GM19099 (cell line): ENCODE data around the gene CAMTA1.

Experiments used
- POLR2A ChIP-seq: IDR thresholded peaks from 3 replicates; pipeline ENCODE4 v1.6.1; 2011; ENCODE audit warnings: low read depth; ENCODE audit not compliant: insufficient read length; ENCODE audit errors: extremely low read depth

Gene CAMTA1

DNA sequence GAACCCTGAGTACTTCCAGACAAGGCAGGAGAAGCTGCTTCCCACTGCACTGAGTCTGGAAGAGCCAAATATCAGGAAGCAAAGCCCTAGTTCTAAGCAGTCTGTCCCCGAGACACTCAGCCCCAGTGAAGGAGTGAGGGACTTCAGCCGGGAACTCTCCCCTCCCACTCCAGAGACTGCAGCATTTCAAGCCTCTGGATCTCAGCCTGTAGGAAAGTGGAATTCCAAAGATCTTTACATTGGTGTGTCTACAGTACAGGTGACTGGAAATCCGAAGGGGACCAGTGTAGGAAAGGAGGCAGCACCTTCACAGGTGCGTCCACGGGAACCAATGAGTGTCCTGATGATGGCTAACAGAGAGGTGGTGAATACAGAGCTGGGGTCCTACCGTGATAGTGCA, 952.8 kb downstream of the CAMTA1 start:
- no peak for TF ChIP-seq POLR2A

- no peak for TF ChIP-seq POLR2A
Observed at GRCh38 chr1:7743346-7743745, 958.1 kb downstream of the CAMTA1 start.

DNA sequence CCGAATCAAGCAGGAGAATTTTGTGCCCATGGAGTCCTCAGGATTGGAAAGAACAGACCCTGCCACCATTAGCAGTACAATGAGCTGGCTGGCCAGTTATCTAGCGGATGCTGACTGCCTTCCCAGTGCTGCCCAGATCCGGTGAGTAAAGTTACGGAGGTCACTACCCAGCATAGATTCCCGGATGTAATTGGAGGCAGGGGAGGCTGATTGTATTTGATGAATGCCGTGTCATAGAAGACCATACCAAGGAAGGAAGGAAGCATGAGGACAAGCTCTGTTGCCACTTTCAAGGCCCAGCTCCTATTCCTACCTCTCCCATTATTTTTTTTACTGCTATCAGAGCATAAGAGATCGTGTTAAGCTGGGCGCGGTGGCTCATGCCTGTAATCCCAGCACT, 959.6 kb downstream of the CAMTA1 start:
- TF ChIP-seq POLR2A, result no peak

DNA sequence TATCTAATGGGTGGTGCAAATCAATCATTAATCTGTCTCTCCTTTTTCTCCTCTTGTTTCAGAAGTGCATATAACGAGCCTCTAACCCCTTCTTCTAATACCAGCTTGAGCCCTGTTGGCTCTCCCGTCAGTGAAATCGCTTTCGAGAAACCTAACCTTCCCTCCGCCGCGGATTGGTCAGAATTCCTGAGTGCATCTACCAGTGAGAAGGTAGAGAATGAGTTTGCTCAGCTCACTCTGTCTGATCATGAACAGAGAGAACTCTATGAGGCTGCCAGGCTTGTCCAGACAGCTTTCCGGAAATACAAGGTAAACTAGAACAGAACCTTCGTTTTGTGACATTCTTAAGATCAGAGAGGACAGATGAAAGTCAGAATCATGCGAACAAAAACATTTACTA, 960.5 kb downstream of the CAMTA1 start:
- no peak for TF ChIP-seq POLR2A

GRCh38 chr1:7747605-7748004, 962.4 kb downstream of the CAMTA1 start:
- TF ChIP-seq POLR2A, result no peak

DNA sequence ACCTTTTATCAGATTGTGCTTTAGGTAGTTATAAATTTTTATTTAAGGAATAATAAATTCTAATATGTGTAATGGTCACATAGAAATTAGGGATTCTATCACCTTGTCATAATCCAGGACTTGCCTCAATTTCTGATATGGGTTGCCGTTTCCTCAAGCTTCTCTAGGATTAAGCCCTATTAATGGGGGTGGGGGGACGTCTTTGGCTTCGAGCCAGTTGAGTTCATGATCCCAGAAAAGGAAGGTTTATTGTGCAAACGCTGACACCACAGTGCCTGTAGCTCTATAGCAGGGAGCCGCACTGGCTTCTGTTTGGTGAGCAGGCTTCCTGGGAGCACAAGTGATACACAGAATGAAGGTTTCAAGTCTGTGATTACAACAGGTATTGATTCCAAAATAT, 963.9 kb downstream of the CAMTA1 start:
- no peak for TF ChIP-seq POLR2A

DNA sequence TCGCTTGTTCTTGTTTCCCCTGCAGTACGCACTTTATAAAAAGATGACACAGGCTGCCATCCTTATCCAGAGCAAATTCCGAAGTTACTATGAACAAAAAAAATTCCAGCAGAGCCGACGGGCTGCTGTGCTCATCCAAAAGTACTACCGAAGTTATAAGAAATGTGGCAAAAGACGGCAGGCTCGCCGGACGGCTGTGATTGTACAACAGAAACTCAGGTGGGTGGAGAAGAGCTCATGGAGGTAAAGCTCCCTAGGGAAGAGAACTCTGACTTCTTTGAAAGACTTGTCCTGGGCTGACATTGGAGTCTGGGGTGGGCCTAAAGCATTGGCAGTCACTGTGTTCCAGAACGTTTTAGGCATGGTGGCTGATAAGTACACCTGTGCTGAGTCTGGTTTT, 965.9 kb downstream of the CAMTA1 start:
- no peak for TF ChIP-seq POLR2A

GRCh38 chr1:7752512-7753417, 967.5 kb downstream of the CAMTA1 start:
- TF ChIP-seq POLR2A, result no peak

DNA sequence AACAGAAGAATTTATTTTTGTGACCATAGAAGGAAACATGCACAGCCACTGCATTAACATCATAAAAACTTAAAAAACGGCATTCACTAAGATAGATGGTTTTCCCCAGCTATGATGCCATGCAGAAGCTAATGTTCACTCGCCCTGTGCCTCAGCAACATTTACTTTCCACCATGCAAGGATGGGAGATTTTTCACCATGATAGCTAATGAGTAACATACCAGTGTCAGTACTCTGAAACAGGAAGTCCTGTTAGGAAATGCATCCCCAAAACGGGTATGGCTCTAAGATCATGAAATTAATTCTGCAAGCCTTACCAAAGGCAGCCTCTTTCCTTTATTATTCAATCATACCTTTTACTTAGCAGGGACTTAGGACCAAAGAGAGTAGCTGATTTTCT, 968.4 kb downstream of the CAMTA1 start:
- TF ChIP-seq POLR2A, result no peak

DNA sequence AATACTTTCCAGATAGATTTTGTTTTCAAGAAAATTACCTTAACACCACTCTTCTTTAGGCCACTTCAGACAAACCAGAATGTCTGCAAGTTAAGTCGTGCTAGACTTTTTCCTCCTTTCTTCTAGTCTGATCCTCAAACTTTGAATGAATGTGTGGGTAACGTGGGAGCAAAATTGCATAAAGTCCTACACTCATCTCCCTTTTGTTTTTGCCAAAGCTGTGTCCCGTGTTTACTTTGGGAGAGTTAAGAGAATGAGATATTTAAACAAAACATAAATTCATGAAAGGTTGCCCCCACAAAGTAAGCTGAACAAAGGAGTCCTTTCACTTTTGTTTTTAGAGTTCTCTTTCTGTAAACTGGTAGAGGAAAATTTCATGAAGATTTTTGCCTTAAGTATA, 969.0 kb downstream of the CAMTA1 start:
- no peak for TF ChIP-seq POLR2A

- TF ChIP-seq POLR2A, result no peak
Observed at GRCh38 chr1:7755448-7755847, 970.2 kb downstream of the CAMTA1 start.

DNA sequence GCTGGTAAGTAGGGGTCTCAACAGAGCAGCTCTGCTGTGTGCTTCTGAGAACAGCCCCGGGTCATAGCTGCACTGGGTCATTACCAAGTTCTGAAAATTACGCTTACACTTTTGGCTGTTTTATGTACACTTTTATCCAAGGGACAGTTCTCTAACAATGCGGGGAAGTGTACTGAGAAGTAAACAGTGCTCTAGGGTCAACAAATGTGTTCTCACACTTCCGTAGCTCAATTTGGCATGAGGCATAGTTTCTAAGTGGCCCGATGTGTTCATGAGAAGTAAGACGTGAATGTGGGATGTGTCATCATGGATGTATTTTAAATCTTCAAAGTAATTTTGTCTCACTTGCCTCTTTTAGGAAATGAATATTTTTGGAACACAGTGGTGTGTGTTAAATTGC, 975.0 kb downstream of the CAMTA1 start:
- TF ChIP-seq POLR2A, result no peak

GRCh38 chr1:7761103-7761502, 975.8 kb downstream of the CAMTA1 start:
- TF ChIP-seq POLR2A, result no peak

DNA sequence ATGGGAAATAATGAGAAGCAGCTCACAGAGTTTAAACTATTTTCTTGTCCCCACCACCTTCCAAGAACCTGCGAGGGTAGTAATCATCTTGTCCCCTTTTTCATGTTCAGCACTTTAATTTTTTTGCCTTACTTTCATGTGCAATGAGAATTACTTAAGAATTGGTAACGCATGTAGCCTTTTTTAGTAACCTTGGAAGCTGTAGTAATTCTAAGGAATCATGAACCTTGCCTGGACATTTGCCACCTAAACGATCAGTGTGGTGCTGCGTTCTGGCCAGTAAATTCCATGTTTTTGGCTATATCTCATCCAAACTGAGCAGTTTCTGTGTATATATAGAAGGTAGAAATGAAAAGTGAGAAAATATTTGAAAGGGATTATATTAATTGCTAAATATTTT, 981.9 kb downstream of the CAMTA1 start:
- TF ChIP-seq POLR2A, result no peak

DNA sequence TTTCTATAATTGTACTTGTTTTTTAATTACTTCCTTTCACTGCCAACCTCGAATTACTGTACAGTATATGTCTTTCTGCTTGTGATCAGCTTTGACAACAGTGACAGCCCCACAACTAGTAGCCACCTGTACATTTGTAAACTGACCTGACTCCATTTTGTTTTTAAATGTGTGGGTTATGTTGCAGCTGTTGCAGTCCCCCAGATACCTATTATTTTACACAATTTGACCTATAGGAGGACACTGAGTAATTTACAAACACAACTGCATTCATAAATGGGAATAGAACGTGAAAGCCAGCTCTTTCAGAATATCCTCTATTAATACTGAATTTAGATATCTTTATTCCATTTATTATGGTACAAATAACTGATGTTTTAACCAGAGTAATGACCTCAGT, 983.3 kb downstream of the CAMTA1 start:
- TF ChIP-seq POLR2A, result no peak

DNA sequence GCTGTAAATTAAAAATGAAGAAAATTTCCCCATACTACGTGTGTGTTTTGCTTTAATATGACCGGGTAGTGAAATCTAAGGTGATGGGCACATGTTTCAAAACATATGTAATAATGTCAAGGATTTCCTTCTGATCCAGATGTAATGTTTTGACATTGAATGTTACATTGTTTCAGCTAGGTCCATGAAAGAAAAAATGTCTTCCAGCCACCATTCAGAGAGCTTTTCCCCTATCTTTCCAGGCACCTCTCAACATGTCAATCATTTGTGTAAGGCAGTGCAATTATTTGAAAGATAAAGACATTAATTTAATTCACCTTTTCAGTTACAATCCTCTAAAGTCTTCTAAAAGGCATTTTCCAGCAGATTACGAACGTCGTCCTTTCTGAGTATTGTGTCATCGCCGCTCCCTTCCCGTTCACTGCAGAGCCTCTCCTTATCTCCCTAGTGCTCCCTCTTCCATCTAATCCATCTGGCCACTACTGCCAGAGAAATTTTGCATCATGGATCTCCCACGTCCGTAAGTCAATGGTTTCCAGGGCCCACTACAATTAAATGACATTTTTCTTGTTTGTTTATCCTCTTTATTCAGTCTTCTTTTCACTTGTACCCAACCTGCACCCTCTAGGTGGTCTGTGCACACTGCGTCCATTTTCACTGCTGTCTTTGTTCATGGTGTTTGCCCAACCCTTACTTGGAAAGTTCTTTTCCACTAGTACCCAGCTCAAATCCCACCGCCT, 984.6 kb downstream of the CAMTA1 start:
- no peak for TF ChIP-seq POLR2A
